ENCODE results near the gene CLCA2.

DNA sequence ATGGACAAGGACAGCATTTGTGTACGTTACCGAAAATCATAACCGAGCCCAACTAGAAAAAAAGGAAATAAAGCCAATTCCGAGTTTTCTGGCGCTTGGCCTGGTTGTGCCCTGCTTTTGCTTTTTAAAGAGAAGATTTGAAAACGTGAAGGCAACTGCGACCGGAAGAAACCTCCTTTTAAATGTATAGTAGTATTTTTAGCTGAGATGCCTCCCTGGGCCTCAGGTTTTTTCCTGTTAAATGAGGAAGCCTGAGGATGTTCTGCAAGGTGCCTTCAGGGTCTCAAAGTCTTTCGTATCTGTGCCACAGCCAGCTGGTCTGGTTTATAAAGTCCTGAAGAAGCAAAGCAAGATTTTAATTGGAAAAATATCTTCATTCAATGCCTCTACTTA lies 27.5 kb upstream of the CLCA2 start:
- TF ChIP-seq, protein P1, sequence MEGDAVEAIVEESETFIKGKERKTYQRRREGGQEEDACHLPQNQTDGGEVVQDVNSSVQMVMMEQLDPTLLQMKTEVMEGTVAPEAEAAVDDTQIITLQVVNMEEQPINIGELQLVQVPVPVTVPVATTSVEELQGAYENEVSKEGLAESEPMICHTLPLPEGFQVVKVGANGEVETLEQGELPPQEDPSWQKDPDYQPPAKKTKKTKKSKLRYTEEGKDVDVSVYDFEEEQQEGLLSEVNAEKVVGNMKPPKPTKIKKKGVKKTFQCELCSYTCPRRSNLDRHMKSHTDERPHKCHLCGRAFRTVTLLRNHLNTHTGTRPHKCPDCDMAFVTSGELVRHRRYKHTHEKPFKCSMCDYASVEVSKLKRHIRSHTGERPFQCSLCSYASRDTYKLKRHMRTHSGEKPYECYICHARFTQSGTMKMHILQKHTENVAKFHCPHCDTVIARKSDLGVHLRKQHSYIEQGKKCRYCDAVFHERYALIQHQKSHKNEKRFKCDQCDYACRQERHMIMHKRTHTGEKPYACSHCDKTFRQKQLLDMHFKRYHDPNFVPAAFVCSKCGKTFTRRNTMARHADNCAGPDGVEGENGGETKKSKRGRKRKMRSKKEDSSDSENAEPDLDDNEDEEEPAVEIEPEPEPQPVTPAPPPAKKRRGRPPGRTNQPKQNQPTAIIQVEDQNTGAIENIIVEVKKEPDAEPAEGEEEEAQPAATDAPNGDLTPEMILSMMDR (conservative IDR thresholded peaks at IDR 0.05): no peak
- no peak for TF ChIP-seq EZH2 (IDR thresholded peaks at IDR 0.05; ENCODE audit: low read depth)

Measured in PC-9 (cell line).